ENCODE data around the gene FSTL4. TPM values are rescaled to one million over a fixed set of nuclear protein-coding genes. Genes with fewer than 3 reads are reported as not detected.

Gene FSTL4
- total and polyA plus RNA-seq, 2 of the 13 experiments (the other 11 are each of a cell fraction or from before 2014, with no cell fraction given), result 2.1 to 3.0 TPM

DNA sequence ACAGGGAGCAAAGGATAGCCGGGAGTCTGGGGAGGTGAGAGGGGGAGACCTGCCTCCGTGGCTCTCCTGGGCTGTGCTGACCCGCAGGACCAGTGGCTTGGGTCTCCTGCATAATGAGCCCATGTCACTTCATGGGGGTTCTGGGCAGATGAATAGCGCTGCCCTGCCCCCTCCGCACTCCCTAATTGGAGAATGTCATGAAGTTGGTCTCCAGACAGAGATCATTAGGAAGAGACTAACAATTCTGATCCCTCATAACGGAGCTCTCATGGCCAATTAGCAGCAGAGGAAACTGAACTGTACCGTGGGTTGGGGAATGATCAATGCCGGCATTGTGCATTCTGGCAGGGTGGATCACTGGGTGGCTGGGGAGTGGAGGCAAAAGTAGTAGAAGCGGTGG, 186.1 kb downstream of the FSTL4 start (continued):
- TF ChIP-seq, protein P1, sequence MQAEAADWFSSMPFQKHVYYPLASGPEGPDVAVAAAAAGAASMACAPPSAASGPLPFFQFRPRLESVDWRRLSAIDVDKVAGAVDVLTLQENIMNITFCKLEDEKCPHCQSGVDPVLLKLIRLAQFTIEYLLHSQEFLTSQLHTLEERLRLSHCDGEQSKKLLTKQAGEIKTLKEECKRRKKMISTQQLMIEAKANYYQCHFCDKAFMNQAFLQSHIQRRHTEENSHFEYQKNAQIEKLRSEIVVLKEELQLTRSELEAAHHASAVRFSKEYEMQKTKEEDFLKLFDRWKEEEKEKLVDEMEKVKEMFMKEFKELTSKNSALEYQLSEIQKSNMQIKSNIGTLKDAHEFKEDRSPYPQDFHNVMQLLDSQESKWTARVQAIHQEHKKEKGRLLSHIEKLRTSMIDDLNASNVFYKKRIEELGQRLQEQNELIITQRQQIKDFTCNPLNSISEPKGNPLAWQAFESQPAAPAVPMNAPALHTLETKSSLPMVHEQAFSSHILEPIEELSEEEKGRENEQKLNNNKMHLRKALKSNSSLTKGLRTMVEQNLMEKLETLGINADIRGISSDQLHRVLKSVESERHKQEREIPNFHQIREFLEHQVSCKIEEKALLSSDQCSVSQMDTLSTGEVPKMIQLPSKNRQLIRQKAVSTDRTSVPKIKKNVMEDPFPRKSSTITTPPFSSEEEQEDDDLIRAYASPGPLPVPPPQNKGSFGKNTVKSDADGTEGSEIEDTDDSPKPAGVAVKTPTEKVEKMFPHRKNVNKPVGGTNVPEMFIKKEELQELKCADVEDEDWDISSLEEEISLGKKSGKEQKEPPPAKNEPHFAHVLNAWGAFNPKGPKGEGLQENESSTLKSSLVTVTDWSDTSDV (CRISPR knock-in tag; IDR thresholded peaks at IDR 0.05), result no peak
- TF ChIP-seq ZMAT3 (CRISPR knock-in tag; conservative IDR thresholded peaks at IDR 0.05) (no peak), HNRNPH1 (optimal IDR thresholded peaks at IDR 0.05; ENCODE audit: low read depth, low read length) (no peak), ZNF558 (CRISPR knock-in tag; IDR thresholded peaks at IDR 0.05; ENCODE audit: borderline replicate concordance) (no peak), PHF8 (CRISPR knock-in tag; IDR thresholded peaks at IDR 0.05) (no peak), ZNF891 (CRISPR knock-in tag; IDR thresholded peaks at IDR 0.05) (no peak), SETDB1 (CRISPR knock-in tag; IDR thresholded peaks at IDR 0.05; ENCODE audit: borderline replicate concordance) (no peak), MIER2 (CRISPR knock-in tag; IDR thresholded peaks at IDR 0.05) (no peak)
- TF ChIP-seq, protein P2, sequence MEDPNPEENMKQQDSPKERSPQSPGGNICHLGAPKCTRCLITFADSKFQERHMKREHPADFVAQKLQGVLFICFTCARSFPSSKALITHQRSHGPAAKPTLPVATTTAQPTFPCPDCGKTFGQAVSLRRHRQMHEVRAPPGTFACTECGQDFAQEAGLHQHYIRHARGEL (CRISPR knock-in tag; IDR thresholded peaks at IDR 0.05), result no peak
- TF ChIP-seq, protein P3, sequence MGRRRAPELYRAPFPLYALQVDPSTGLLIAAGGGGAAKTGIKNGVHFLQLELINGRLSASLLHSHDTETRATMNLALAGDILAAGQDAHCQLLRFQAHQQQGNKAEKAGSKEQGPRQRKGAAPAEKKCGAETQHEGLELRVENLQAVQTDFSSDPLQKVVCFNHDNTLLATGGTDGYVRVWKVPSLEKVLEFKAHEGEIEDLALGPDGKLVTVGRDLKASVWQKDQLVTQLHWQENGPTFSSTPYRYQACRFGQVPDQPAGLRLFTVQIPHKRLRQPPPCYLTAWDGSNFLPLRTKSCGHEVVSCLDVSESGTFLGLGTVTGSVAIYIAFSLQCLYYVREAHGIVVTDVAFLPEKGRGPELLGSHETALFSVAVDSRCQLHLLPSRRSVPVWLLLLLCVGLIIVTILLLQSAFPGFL (CRISPR knock-in tag; IDR thresholded peaks at IDR 0.05), result no peak
- TF ChIP-seq, protein P4, sequence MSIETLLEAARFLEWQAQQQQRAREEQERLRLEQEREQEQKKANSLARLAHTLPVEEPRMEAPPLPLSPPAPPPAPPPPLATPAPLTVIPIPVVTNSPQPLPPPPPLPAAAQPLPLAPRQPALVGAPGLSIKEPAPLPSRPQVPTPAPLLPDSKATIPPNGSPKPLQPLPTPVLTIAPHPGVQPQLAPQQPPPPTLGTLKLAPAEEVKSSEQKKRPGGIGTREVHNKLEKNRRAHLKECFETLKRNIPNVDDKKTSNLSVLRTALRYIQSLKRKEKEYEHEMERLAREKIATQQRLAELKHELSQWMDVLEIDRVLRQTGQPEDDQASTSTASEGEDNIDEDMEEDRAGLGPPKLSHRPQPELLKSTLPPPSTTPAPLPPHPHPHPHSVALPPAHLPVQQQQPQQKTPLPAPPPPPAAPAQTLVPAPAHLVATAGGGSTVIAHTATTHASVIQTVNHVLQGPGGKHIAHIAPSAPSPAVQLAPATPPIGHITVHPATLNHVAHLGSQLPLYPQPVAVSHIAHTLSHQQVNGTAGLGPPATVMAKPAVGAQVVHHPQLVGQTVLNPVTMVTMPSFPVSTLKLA (IDR thresholded peaks at IDR 0.05), result no peak

All from HepG2 (cell line).